HEK293 (cell line): Measurements from ENCODE around the gene SYNE1.

ENCODE experiments used
- CTCF ChIA-PET: fragments of 350-600 bp; formaldehyde crosslinking; extraction: SDS; loops from one replicate; lab custom pipeline; 2021; ENCODE audit warnings: antibody characterized with exemption; lab: Yijun Ruan, JAX
- POLR2A ChIA-PET: fragments of 300-600 bp; formaldehyde crosslinking; extraction: SDS; loops from one replicate; lab custom pipeline; 2020; ENCODE audit warnings: antibody characterized with exemption, inconsistent platforms; lab: Yijun Ruan, JAX
- H3K27ac ChIP-seq: fragments of 200-500 bp; sonication (Bioruptor generic); 2 replicates; pipeline ENCODE4 v1.5.1; 2014; ENCODE audit warnings: low read depth, low read length, control low read depth, inconsistent platforms; ENCODE audit errors: extremely low read depth
- H3K36me3 ChIP-seq, 2 experiments: fragments of 200-500 bp in 1 of 2; sonication (Bioruptor generic) in 1 of 2; 1 replicate in 1 of 2; 2 replicates in 1 of 2; pipeline ENCODE4 v1.5.1; 2014 to 2017; ENCODE audit warnings: inconsistent platforms in 2 of 2, low read length in 2 of 2; ENCODE audit not compliant: control insufficient read depth in 2 of 2, insufficient read depth in 1 of 2
- H3K4me1 ChIP-seq: fragments of 200-500 bp; sonication (Bioruptor generic); 2 replicates; pipeline ENCODE4 v1.5.1; 2014; ENCODE audit warnings: mild to moderate bottlenecking, low read length, inconsistent platforms; ENCODE audit not compliant: control insufficient read depth, insufficient read depth
- H3K4me3 ChIP-seq: 2 replicates; pipeline ENCODE4 v1.5.1; 2011; ENCODE audit warnings: low read depth, mild to moderate bottlenecking, control low read depth, low read length, moderate library complexity
- H3K9me3 ChIP-seq: fragments of 200-500 bp; sonication (Bioruptor generic); 2 replicates; pipeline ENCODE4 v1.5.1; 2014; ENCODE audit warnings: low read depth, low read length, inconsistent platforms; ENCODE audit not compliant: control insufficient read depth, insufficient read depth
- CTCF ChIP-seq: fragments of 450-650 bp; formaldehyde crosslinking; IDR thresholded peaks from 2 replicates; pipeline ENCODE4 v1.5.1; 2016; ENCODE audit warnings: missing biosample characterization, missing genetic modification characterization
- ELK4 ChIP-seq: IDR thresholded peaks from 2 replicates; pipeline ENCODE4 v1.6.1; 2011; ENCODE audit warnings: mild to moderate bottlenecking, low read depth, low read length, borderline replicate concordance
- GLIS2 ChIP-seq: fragments of 450-650 bp; formaldehyde crosslinking; IDR thresholded peaks from 2 replicates; pipeline ENCODE4 v1.5.1; 2016; ENCODE audit warnings: missing biosample characterization, missing genetic modification characterization
- SCRT2 ChIP-seq: fragments of 450-650 bp; formaldehyde crosslinking; IDR thresholded peaks from 2 replicates; pipeline ENCODE4 v1.5.1; 2016; ENCODE audit warnings: missing biosample characterization, missing genetic modification characterization
- SP2 ChIP-seq: fragments of 450-650 bp; formaldehyde crosslinking; IDR thresholded peaks from 2 replicates; pipeline ENCODE4 v1.5.1; 2016; ENCODE audit warnings: missing biosample characterization, missing genetic modification characterization
- TRIM28 ChIP-seq: IDR thresholded peaks from 2 replicates; pipeline ENCODE4 v1.6.1; 2011; ENCODE audit warnings: low read length, control low read depth, borderline replicate concordance
- ZNF18 ChIP-seq: fragments of 450-650 bp; formaldehyde crosslinking; IDR thresholded peaks from 2 replicates; pipeline ENCODE4 v1.5.1; 2016; ENCODE audit warnings: missing biosample characterization, missing genetic modification characterization
- ZNF280C ChIP-seq: fragments of 450-650 bp; formaldehyde crosslinking; IDR thresholded peaks from 2 replicates; pipeline ENCODE4 v1.5.1; 2016; ENCODE audit warnings: missing biosample characterization, missing genetic modification characterization
- ZNF449 ChIP-seq: fragments of 450-650 bp; formaldehyde crosslinking; IDR thresholded peaks from 2 replicates; pipeline ENCODE4 v1.5.1; 2017; ENCODE audit warnings: missing biosample characterization, mild to moderate bottlenecking, missing genetic modification characterization, moderate library complexity
- ZNF501 ChIP-seq: fragments of 450-650 bp; formaldehyde crosslinking; IDR thresholded peaks from 2 replicates; pipeline ENCODE4 v1.5.1; 2016; ENCODE audit warnings: missing biosample characterization, missing genetic modification characterization
- ZNF514 ChIP-seq: fragments of 450-650 bp; formaldehyde crosslinking; IDR thresholded peaks from 2 replicates; pipeline ENCODE4 v1.5.1; 2016; ENCODE audit warnings: missing biosample characterization, missing genetic modification characterization
- ZNF571 ChIP-seq: fragments of 450-650 bp; formaldehyde crosslinking; IDR thresholded peaks from 2 replicates; pipeline ENCODE4 v1.5.0; 2017; ENCODE audit warnings: missing biosample characterization, missing genetic modification characterization
- ZNF692 ChIP-seq: fragments of 450-650 bp; formaldehyde crosslinking; IDR thresholded peaks from 2 replicates; pipeline ENCODE4 v1.5.1; 2016; ENCODE audit warnings: missing biosample characterization, missing genetic modification characterization
- ZNF777 ChIP-seq: fragments of 450-650 bp; formaldehyde crosslinking; IDR thresholded peaks from 2 replicates; pipeline ENCODE4 v1.5.1; 2017; ENCODE audit warnings: missing biosample characterization, missing genetic modification characterization, borderline replicate concordance
- ZSCAN16 ChIP-seq: fragments of 450-650 bp; formaldehyde crosslinking; IDR thresholded peaks from 2 replicates; pipeline ENCODE4 v1.5.1; 2016; ENCODE audit warnings: missing biosample characterization, missing genetic modification characterization

SYNE1 gene

GRCh38 chr6:152596726-152597125 lies 40.4 kb downstream of the SYNE1 start:
- Histone ChIP-seq H3K9me3 (no peaks in the 10 kb centered on the region), H3K36me3 (no peaks in the 10 kb centered on the region), H3K4me1 (no peaks in the 10 kb centered on the region), H3K4me3 (no peak overlapping the region), H3K27ac (no peak overlapping the region)
- ChIA-PET POLR2A (no interaction called here), CTCF (interaction anchor here (0.6 to 4.2 kb wide), 4 partner anchors 16 to 46 kb away, joined by 4 to 22 read pairs (median 5); partner anchors contain the start of gene SYNE1)
- TF ChIP-seq SCRT2 (tag by site-specific recombination), result no peak
- no peak for TF ChIP-seq ZNF280C (tag by site-specific recombination)
- no peak for TF ChIP-seq TRIM28
- TF ChIP-seq ZNF18 (tag by site-specific recombination), result no peak
- TF ChIP-seq ELK4, result no peak
- no peak for TF ChIP-seq ZNF449

GRCh38 chr6:152595499-152595898 lies 41.7 kb downstream of the SYNE1 start:
- Histone ChIP-seq H3K36me3 (no peaks in the 10 kb centered on the region), H3K4me1 (no peaks in the 10 kb centered on the region), H3K4me3 (no peak overlapping the region), H3K9me3 (no peaks in the 10 kb centered on the region), H3K27ac (no peak overlapping the region)
- CTCF ChIA-PET, result interaction anchor here (0.6 to 4.2 kb wide), 24 partner anchors 10 to 1633 kb away, joined by 3 to 22 read pairs (median 4); partner anchors contain the start of gene SYNE1
- POLR2A ChIA-PET, result interaction anchor here (1.3 kb wide), 1 partner anchor 23 kb away, joined by 4 read pairs; no protein-coding TSS in a partner anchor
- TF ChIP-seq CTCF (tag by site-specific recombination) (0 out of 2 replicates have a peak, but pooled peaks have one; percentile 24), ZNF514 (tag by site-specific recombination) (no peak)

- Histone ChIP-seq H3K36me3 (no peaks in the 10 kb centered on the region), H3K4me1 (no peaks in the 10 kb centered on the region), H3K27ac (no peak overlapping the region), H3K9me3 (no peaks in the 10 kb centered on the region), H3K4me3 (no peak overlapping the region)
- ChIA-PET POLR2A (no interaction called here), CTCF (interaction anchor here (0.6 to 4.2 kb wide), 13 partner anchors 11 to 133 kb away, joined by 3 to 22 read pairs (median 4); no protein-coding TSS in a partner anchor)
- TF ChIP-seq CTCF (tag by site-specific recombination), result no peak
- no peak for TF ChIP-seq SP2 (tag by site-specific recombination)
- TF ChIP-seq ZNF692 (tag by site-specific recombination), result no peak
- no peak for TF ChIP-seq ZNF777 (tag by site-specific recombination)
- no peak for TF ChIP-seq GLIS2 (tag by site-specific recombination)
- TF ChIP-seq ZNF571 (tag by site-specific recombination), result no peak
- no peak for TF ChIP-seq ZNF501
- TF ChIP-seq ZSCAN16, result no peak
Observed at GRCh38 chr6:152594701-152595100, 42.5 kb downstream of the SYNE1 start.
